K562 (cell line): ENCODE results near the gene SF3B4. TPM values are rescaled to one million over a fixed set of nuclear protein-coding genes. Genes with fewer than 3 reads are reported as not detected.

Source experiments
- CBFB ChIP-seq: sonication (generic); formaldehyde crosslinking; IDR thresholded peaks from 2 replicates; pipeline ENCODE4 v1.4.0; 2020; ENCODE audit warnings: mild to moderate bottlenecking, missing genetic modification reagents
- ETV6 ChIP-seq, 3 experiments: fragments of 150-350 bp in 1 of 3; sonication (generic) in 1 of 3; formaldehyde crosslinking in 1 of 3; IDR thresholded peaks; 2 replicates each; pipeline versions ENCODE4 v1.6.1 to v1.8.0; 2014 to 2022; ENCODE audit warnings: borderline replicate concordance in 2 of 3, low read depth in 2 of 3, antibody characterized with exemption in 1 of 3, low read length in 1 of 3, mild to moderate bottlenecking in 1 of 3, missing genetic modification reagents in 1 of 3
- ILK ChIP-seq: fragments of 450-650 bp; IDR thresholded peaks from 2 replicates; pipeline ENCODE4 v1.6.1; 2016; ENCODE audit warnings: missing genetic modification characterization, low read depth, mild to moderate bottlenecking, missing compliant biosample characterization, moderate library complexity, borderline replicate concordance
- KLF16 ChIP-seq: IDR thresholded peaks from 2 replicates; pipeline ENCODE4 v1.6.1; 2016; ENCODE audit warnings: antibody characterized with exemption
- SLC30A9 ChIP-seq: fragments of 250-450 bp; sonication (Bioruptor Pico); IDR thresholded peaks from 2 replicates; pipeline ENCODE4 v1.8.0; 2022; ENCODE audit warnings: mild to moderate bottlenecking, moderate library complexity
- ZBTB1 ChIP-seq: sonication (generic); formaldehyde crosslinking; IDR thresholded peaks from 2 replicates; pipeline ENCODE4 v1.8.1; 2023; ENCODE audit warnings: missing genetic modification reagents, low read depth, mild to moderate bottlenecking, borderline replicate concordance
- ZNF253 ChIP-seq: fragments of 250-450 bp; sonication (Bioruptor Pico); conservative IDR thresholded peaks from 2 replicates; pipeline ENCODE4 v1.6.1; 2021; ENCODE audit warnings: mild to moderate bottlenecking
- polyA plus RNA-seq, 8 experiments: library from polyadenylated mRNA; depleted of rRNA in 4 of 8; stranded (reverse) in 5 of 8; unstranded in 3 of 8; fragments of >200 nt; fragmentation: Nextera tagmentation in 2 of 8; fragmentation: Illumina TruSeq in 1 of 8; extraction: Ambion mirVana in 2 of 8; extraction: Trizol in 1 of 8; gene quantifications; 2 replicates each; pipeline versions ENCODE4 v1.2.1 to v1.2.3, GENCODE V29; 2011 to 2014; ENCODE audit warnings: inconsistent platforms in 1 of 8, missing spikeins in 1 of 8
- total RNA-seq, 7 experiments: library from RNA; depleted of rRNA in 6 of 7; stranded (reverse); fragments of >200 nt in 6 of 7; fragmentation: Illumina TruSeq in 2 of 7; extraction: Trizol in 2 of 7; gene quantifications; 2 replicates each; pipeline versions ENCODE4 v1.2.1 to v1.2.3, GENCODE V29; 2011 to 2021; ENCODE audit warnings: low replicate concordance in 1 of 7
- TF ChIP-seq, protein P1 (sequence below): fragments of 200-800 bp; sonication (Bioruptor generic); IDR thresholded peaks from 2 replicates; pipeline ENCODE4 v1.6.1; 2016; ENCODE audit warnings: missing genetic modification characterization, missing compliant biosample characterization
- TF ChIP-seq, protein P2 (sequence below): fragments of 450-650 bp; formaldehyde crosslinking; IDR thresholded peaks from 2 replicates; pipeline ENCODE4 v1.4.0; 2020; ENCODE audit warnings: mild to moderate bottlenecking, moderate library complexity
- TF ChIP-seq, protein P3 (sequence below): fragments of 200-400 bp; formaldehyde crosslinking; IDR thresholded peaks from 2 replicates; pipeline ENCODE4 v1.6.1; 2017; ENCODE audit warnings: mild to moderate bottlenecking, low read depth, low read length, moderate library complexity
- TF ChIP-seq, protein P4 (sequence below), 2 experiments: fragments of 200-800 bp in 1 of 2; sonication (Bioruptor generic) in 1 of 2; sonication (generic) in 1 of 2; formaldehyde crosslinking in 1 of 2; IDR thresholded peaks in 1 of 2; conservative IDR thresholded peaks in 1 of 2; 2 replicates each; pipeline versions ENCODE4 v1.5.0 to v1.6.1; 2016 to 2020; ENCODE audit warnings: missing compliant biosample characterization in 1 of 2, missing genetic modification characterization in 1 of 2, missing genetic modification reagents in 1 of 2
- TF ChIP-seq, protein P5 (sequence below): fragments of 450-650 bp; conservative IDR thresholded peaks from 2 replicates; pipeline ENCODE4 v1.6.1; 2016; ENCODE audit warnings: missing genetic modification characterization, low read depth, mild to moderate bottlenecking, missing compliant biosample characterization, moderate library complexity

SF3B4 gene
- total and polyA plus RNA-seq, 9 of the 15 experiments (the other 6 are each of a cell fraction or from before 2014, with no cell fraction given): 3.0 to 88.0 (median 26.1) TPM

DNA sequence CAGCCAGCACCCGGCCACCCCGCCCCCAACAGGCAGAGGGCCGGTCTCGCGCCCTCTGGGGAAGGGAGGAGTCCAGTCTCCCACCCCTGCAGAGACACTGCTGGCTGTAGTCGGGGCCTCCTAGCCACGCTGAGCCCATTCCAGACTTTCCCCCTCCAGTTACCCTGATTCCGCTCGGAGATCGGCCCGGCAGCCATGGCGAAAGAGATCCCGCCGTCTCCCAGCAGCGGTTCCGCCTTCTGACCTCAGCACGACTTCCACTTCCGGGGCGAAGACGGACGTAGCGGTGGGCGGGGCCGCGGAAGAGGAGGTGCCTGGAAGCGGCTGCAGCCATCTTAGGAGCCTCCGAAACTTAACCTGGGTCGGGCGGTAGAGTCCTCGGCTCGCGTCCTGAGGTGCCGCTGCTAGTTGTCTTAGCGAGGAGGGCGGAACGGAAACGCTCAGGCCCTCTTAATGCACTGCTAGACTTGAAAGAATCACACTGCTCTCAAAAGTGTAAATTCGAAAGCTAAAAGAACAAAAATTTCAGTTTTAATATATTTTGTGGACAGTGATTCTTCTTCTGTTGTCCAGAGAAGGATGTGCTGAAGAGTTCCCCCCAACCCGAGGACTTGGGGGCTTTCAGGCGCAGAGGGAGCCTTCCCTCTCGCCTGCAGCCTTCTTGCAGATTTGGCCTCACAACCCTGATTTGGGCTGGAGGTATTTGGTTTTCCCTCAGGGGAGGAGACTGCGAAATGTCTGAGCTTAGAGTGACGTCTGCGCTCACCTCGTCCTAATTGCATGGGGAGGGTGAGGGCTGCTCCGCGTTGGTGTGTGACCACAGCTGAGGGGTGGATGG, at the start of gene SF3B4 (continued):
- TF ChIP-seq, protein P1, sequence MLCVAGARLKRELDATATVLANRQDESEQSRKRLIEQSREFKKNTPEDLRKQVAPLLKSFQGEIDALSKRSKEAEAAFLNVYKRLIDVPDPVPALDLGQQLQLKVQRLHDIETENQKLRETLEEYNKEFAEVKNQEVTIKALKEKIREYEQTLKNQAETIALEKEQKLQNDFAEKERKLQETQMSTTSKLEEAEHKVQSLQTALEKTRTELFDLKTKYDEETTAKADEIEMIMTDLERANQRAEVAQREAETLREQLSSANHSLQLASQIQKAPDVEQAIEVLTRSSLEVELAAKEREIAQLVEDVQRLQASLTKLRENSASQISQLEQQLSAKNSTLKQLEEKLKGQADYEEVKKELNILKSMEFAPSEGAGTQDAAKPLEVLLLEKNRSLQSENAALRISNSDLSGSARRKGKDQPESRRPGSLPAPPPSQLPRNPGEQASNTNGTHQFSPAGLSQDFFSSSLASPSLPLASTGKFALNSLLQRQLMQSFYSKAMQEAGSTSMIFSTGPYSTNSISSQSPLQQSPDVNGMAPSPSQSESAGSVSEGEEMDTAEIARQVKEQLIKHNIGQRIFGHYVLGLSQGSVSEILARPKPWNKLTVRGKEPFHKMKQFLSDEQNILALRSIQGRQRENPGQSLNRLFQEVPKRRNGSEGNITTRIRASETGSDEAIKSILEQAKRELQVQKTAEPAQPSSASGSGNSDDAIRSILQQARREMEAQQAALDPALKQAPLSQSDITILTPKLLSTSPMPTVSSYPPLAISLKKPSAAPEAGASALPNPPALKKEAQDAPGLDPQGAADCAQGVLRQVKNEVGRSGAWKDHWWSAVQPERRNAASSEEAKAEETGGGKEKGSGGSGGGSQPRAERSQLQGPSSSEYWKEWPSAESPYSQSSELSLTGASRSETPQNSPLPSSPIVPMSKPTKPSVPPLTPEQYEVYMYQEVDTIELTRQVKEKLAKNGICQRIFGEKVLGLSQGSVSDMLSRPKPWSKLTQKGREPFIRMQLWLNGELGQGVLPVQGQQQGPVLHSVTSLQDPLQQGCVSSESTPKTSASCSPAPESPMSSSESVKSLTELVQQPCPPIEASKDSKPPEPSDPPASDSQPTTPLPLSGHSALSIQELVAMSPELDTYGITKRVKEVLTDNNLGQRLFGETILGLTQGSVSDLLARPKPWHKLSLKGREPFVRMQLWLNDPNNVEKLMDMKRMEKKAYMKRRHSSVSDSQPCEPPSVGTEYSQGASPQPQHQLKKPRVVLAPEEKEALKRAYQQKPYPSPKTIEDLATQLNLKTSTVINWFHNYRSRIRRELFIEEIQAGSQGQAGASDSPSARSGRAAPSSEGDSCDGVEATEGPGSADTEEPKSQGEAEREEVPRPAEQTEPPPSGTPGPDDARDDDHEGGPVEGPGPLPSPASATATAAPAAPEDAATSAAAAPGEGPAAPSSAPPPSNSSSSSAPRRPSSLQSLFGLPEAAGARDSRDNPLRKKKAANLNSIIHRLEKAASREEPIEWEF (CRISPR knock-in tag): no peak
- no peak for TF ChIP-seq ILK (tag)
- TF ChIP-seq ZBTB1: 0 out of 2 replicates have a peak, but pooled peaks have one; percentile 47
- TF ChIP-seq, protein P2, sequence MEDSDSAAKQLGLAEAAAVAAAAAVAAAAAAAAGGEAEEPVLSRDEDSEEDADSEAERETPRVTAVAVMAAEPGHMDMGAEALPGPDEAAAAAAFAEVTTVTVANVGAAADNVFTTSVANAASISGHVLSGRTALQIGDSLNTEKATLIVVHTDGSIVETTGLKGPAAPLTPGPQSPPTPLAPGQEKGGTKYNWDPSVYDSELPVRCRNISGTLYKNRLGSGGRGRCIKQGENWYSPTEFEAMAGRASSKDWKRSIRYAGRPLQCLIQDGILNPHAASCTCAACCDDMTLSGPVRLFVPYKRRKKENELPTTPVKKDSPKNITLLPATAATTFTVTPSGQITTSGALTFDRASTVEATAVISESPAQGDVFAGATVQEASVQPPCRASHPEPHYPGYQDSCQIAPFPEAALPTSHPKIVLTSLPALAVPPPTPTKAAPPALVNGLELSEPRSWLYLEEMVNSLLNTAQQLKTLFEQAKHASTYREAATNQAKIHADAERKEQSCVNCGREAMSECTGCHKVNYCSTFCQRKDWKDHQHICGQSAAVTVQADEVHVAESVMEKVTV: peak; percentile 21; the same call in 1 of the 2 replicates
- TF ChIP-seq, protein P3, sequence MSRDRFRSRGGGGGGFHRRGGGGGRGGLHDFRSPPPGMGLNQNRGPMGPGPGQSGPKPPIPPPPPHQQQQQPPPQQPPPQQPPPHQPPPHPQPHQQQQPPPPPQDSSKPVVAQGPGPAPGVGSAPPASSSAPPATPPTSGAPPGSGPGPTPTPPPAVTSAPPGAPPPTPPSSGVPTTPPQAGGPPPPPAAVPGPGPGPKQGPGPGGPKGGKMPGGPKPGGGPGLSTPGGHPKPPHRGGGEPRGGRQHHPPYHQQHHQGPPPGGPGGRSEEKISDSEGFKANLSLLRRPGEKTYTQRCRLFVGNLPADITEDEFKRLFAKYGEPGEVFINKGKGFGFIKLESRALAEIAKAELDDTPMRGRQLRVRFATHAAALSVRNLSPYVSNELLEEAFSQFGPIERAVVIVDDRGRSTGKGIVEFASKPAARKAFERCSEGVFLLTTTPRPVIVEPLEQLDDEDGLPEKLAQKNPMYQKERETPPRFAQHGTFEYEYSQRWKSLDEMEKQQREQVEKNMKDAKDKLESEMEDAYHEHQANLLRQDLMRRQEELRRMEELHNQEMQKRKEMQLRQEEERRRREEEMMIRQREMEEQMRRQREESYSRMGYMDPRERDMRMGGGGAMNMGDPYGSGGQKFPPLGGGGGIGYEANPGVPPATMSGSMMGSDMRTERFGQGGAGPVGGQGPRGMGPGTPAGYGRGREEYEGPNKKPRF: no peak
- no peak for TF ChIP-seq ETV6 (IDR thresholded peaks at IDR 0.05; ENCODE audit: borderline replicate concordance in 1 of 2, low read depth in 2 of 2, low read length in 1 of 2)
- no peak for TF ChIP-seq ETV6 (CRISPR knock-in tag; IDR thresholded peaks at IDR 0.05; ENCODE audit: borderline replicate concordance)
- TF ChIP-seq, protein P4, sequence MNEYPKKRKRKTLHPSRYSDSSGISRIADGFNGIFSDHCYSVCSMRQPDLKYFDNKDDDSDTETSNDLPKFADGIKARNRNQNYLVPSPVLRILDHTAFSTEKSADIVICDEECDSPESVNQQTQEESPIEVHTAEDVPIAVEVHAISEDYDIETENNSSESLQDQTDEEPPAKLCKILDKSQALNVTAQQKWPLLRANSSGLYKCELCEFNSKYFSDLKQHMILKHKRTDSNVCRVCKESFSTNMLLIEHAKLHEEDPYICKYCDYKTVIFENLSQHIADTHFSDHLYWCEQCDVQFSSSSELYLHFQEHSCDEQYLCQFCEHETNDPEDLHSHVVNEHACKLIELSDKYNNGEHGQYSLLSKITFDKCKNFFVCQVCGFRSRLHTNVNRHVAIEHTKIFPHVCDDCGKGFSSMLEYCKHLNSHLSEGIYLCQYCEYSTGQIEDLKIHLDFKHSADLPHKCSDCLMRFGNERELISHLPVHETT (CRISPR knock-in tag; conservative IDR thresholded peaks at IDR 0.05 in 1 of 2, IDR thresholded peaks at IDR 0.05 in 1 of 2): peak in 1 of 2 experiments; percentile 56; a peak in 1 of 4 replicates
- no peak for TF ChIP-seq SLC30A9 (CRISPR knock-in tag)
- TF ChIP-seq KLF16: no peak
- no peak for TF ChIP-seq CBFB
- TF ChIP-seq ZNF253 (CRISPR knock-in tag): no peak
- TF ChIP-seq, protein P5, sequence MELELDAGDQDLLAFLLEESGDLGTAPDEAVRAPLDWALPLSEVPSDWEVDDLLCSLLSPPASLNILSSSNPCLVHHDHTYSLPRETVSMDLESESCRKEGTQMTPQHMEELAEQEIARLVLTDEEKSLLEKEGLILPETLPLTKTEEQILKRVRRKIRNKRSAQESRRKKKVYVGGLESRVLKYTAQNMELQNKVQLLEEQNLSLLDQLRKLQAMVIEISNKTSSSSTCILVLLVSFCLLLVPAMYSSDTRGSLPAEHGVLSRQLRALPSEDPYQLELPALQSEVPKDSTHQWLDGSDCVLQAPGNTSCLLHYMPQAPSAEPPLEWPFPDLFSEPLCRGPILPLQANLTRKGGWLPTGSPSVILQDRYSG (tag): no peak
